ENCODE results near the gene PLXNA2. TPM values are rescaled to one million over a fixed set of nuclear protein-coding genes. Genes with fewer than 3 reads are reported as not detected.

The PLXNA2 gene
- total RNA-seq, 1 donor from 2014 or later: 54.8 TPM

DNA sequence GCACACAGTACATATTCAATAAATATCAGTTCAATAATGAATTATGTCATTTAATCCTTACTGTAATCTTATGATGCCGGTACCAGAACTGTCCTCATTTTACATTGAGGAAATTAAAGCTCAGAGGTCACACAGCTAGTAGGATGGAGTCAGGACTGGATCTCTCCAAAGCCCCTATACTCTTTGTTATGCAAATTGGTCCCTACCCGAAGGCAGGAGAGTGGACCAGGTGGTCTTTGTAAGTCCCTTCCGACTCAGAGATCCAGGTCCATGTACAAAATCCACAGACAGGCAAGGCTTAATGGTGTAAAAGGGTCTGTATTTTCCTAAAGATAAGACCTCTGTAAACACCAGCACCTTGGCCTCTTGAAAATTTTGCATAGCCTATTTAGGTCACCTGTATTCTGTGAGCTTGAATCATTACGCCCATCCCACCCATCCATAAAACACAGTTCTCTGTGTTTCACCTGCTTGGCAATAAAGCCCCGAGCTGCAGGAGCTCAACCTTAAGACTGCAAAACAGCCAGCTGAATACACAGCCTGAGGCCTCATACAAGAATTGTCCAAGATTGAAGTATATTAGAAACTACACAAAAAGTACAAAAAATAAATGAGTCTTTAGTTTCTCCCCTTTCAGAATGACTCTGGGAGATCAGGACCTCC, 41.7 kb downstream of the PLXNA2 start:
- no peak for DNase-seq

DNA sequence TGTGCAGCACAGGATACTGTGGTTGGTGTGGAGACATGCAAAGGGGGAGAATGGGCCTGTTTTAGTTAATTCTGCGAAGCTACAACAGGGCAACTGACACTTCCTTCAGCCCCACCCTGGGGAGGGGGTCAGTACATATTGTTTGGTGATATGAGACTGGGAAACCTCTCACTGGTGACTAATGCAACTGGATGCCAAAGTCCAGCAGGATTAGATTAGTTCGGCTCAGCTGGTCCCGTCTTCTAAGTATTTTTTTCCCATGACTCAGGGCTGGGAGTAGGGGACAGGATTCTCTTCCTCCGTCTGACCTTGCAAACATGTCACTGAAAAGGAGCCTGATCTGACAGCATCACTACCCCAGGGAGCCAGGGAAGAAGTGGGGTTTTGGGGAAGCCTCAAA, 43.0 kb downstream of the PLXNA2 start:
- peak; percentile 96 for DNase-seq

DNA sequence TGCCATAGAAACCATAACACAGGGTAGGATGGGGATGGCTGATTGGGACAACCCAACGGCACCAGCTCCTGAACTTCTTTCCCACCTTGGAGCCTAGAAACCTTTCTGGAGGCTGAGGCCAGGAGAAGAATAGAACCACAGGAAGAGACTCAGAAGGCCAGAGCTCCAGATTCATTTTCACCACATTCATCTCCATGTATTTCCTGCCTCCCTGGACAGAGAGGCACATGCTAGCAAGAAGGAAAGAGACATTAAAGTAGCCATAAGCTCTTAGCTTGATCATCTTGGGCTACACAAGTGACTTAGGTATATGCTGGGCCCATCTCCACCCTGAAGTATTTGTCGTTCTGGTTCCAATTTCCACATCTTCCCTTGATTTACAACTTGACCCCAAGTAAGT, 44.1 kb downstream of the PLXNA2 start:
- no peak for DNase-seq

DNA sequence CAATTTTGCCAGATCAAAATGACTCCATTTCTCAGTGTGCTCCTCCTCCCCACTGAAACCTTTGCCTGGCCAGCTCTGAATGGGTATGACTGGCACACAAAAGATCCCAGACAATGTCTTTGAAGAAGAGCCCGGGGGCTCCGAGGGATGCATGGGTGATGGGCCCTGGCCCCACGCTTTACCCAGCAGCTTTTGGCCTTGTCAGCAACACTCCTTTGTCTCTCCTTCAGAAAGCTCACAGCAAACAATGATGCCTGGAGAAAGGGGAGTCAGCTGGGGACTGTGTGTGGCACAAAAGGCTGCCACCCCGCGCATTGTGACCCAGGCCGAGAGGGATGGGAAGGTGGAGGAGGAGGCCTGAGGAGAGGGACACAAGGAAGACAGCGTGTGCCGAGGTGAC, 45.9 kb downstream of the PLXNA2 start:
- no peak for DNase-seq

DNA sequence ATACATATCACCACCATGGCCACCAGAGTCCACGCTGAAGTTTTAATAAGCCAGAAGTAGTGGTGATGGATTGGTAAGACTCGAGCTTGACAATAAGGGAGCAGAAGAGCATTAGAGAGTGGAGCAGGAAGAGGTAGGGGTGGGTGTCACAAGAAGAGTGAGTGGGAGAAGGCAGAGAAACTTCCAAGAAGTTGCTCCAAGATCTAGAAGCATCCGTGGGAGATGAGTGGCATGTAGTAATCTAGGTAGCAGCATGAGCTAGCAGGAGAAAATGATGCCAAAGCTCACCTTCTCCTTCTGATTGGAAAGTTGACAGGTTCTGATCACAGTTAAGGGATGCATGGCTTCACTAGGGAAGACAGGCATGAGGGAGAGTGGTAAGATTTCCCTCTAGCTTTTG, 49.2 kb downstream of the PLXNA2 start:
- DNase-seq: no peak

DNA sequence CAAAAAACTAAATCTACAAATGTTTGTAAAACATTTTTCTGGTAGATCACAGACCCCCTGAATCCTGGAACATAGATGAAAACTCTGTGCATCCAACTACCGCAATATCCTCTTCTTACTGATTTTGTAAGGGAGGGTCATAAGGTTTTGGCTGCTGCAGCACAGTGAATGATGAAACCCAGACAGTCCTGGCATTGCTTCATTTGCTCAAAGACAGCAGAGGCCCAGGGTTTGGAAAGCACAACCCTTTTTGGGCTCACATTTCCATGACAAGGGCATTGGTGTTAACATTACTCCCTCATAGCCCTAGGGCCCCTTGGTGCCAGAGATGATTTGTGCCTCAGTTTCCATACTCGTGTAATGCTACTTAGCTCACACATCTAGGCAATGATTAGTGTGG, 51.2 kb downstream of the PLXNA2 start:
- DNase-seq: no peak

DNA sequence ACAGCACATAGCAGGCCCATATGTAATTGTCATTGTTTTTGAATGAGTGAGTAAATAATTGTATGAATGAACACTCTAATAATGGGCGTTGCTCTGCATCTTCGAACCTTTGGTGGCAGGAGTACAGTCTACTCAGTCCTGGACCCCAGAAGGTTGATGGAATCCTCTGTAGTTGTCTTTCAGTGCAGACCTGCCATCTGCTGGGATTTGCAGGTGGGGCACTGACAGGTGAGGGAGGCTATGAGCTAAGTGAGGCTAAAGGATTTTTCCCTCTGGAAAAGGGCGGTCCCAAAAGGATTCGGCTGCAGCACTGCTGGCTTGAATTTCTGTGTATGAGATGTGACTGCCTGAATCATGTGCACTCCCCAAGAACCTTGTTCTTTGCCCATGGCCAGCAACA, 53.4 kb downstream of the PLXNA2 start:
- no peak for DNase-seq

DNA sequence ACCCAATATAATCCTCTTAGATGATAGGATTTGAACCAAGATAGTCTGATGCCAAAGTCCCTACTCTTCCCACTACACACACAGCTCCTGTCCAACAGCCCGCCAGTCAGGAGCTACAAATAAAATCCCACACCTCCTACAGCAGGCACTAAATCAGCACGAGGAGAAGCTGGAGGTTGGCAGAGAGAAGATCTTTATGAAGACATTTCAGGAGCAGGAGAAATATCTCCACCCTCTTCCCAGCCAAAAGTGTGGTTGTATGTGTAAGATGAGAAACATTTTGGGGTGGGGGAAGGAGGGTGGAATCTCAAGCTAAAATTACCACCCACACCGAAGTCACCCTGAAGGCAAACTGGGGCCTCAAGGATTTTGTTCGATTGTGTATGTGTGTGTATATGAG, 54.5 kb downstream of the PLXNA2 start:
- no peak for DNase-seq

DNA sequence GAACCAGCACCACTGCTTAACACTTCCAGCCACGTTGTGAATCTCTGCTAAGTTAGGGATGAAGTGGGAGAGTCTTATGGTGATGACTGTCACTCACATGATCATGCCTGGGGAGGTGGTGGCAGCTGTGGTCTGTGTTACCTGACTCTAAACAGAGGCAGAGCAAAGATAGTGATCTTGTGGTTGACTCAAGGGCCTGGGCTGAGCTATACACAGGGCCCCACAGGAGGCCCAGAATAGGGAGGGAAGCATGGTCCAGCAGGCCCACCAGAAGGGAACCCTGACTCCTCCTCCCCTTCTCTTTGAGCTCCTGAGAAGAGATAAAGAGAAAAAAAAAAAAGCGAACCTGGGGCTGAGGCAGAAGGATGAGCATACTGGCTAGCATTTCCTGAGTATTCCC, 55.0 kb downstream of the PLXNA2 start:
- no peak for DNase-seq

DNA sequence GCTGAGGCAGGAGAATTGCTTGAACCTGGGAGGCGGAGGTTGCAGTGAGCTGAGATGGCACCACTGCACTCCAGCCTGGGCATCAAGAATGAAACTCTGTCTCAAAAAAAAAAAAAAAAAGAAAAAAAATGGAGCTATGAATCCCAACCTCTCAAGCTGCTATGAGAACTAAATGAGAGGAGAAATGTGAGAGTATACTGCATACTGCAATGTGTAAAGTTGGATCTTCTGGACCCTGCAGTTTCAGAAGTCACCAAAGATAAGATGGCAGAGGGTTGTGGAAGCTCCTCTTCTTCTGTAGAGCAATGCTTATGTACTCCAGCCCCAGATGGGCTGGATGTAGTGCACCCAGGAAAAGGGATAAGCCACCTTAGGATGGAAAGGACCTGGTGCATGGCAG, 55.6 kb downstream of the PLXNA2 start:
- DNase-seq: no peak

DNA sequence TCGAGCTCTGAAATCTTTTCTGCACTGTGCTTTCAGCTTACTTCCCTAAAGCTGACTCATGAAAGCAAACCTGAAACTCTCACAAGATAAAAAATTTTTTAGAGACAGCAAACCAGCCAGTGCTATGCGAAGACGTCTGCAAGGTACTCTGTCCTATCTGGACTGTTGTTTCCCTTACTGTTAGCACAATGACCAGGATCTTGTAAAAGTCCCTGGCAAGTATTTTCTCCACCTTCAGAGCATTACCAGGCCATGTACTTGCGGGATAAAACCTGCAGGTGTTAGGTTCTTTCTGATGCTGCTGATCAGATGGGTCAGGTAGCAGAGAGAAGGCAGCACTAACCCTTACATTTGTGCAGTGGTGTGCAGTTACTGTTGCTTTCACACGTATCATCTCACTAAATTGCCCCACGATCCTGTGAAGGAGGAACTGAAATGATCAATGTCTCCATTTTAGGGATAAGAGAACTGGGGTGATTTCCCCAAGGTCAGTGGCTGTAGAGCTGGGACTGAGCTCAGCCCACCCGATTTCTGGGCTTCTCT, 56.6 kb downstream of the PLXNA2 start:
- no peak for DNase-seq

DNA sequence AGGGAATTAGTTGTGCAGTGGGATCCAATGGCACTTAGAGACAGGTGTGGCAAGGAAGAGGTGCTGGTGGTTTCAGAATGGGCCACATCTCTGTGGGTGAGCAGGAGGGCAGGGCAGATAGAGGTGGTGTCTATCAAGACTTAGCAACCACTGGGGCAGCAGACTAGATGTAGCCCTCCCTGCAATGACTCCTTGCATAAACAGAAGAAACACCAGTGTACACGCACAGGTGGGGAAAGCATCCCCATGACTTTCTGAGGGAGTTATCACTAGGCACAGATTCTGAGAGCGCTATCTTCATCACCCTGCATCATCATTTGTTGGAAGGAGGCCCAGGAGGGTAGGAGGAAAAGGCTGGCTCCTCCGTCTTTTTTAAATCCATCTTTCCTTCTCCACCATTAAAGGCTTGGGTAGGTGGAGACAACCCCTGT, 58.4 kb downstream of the PLXNA2 start:
- no peak for DNase-seq

DNA sequence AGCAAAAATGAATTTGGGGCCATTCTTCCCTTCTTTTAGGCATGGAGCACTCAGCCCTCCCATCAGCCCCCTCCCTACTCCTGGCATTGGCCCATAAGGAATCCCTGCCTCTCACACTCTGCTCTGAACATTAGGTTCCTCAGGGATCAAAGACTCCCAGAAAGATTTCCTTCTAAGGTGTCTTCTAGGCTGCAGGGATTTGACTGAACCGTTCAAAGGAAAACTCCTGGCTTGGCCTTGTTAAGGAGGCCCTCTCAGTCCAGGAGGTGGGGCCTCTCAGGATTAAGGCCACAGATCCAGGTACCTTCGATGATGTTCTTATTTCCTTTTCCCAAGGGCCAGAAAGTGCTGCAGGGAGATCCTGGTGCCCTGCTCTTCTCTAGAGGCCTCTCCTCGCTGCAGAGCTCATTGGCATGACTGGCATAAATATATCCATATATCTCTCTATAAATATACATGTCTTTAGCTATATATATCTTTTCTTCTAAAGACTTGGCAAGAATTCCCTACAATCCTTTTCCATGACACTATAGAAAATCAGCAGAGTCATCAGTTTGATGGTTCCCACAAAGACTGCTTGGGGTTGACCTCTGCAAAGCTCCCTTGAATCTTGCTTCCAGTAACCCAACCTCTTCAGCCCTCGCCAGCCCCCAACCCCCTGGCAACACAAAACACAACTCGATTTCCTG, 59.1 kb downstream of the PLXNA2 start:
- DNase-seq: no peak

DNA sequence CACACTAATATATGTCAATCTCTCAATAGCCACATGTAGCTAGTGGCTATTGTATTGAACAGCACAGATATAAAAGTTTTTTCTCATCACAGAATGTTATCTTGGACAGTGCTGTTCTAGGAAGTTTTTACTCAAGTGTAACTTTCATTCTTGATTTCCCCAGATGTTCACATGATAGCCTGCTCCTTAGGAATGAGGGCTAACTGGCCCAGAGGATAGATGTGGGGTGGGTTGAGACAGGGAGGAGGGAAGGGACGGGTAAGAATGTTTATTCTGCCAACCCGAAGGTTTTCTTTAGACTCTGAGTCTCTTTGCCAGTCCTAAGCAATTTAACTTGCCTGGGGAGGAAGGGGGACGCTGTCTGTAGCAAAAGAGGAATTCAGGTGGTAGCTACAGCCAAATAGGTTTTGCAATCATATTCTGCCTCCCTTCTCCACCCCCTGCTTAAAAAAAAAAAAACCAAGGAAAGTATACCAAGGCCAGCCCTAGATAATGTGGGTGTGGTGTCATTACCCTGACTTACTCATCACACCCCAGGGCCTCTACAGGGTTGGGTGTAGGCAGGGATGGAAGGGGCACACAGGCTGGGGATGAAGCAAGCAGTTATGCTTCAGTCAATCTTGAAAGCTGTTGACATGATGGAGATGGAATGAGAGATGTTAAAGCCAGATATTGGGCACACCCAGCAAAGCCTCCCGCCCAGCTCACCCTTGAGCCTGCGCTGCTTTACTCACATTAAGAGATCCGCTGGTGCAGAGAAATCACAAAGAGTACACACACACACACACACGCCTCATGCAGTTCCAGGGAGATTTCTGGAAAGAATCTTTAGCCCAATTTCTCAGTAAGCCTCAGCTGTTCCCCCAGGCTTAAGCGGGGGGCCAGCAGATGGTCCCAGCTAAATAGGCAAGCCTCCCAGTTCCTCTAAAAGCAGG, 59.9 kb downstream of the PLXNA2 start:
- DNase-seq: no peak

DNA sequence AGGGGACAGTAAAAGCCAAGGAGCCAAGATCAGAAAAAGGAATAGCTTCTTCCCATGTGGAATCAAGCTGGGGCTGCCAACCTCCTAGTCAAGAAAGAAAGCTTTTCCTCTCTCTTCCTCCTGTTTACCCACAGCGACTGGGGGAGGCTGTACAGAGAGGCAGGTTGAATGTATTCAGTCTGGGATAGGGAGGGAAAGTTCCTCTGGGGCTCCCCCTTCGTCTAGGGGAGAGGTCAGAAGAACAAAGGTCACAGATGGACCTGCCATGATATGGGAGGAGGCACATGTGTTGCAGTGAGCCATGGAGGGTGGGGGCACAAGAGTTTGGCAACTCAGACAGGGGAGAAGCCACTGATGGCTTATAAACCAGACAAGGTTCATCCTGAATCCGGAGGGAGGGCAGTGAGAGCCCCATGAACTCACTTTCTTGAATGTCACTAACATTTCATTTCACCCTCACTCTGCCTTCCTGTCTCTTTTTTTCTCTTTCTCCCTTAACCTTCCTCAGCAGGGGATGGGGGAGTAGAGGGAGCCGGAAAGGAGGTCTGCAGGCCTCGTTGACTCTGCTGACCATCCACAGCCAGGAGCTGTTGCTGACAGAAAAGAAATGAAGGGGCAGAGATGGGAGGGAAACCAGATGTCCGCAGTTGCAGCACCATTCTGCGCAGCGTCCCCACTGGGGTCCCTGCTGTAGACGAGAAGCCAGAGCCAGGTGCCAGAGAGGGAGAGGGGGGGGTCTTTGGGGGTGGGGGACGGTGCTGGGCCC, 61.1 kb downstream of the PLXNA2 start:
- no peak for DNase-seq

DNA sequence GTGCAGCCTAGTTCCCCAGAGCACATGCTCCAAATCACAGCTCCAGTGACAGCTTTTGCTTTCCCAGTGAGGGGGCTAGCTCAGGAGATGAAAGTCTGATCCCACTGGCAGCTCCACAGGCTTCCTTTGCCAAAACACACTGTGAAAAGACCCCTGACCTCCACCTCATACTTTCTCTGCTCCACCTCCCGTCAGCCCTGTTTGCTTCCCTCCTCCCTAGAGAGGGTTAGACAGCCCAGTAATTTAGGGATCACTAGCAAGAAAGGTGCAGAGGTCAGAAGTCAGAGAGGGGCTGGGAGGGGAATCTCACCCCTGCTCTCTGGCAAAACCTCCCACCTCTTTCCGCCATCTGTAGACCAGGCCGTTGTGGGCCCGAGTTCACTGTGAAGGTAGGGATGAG, 62.8 kb downstream of the PLXNA2 start:
- DNase-seq: no peak

DNA sequence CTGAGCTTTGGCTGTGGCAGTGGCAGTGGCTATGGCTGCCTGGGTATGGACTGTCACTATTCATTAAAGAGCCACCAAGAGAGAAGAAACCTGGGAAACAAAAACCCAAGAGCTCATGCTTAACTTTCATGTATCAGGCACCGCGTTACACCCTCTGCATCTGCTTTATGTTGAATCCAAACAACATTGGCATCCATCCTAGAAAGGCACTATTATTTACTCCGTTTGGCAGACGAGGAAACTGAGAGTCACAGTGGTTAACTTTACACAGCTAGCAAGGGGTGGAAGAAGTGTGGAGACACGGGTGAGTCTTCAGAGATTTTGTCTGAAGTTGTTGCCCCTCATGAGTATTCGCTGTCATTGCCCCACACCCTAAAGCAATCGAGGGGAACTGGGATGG, 63.8 kb downstream of the PLXNA2 start:
- DNase-seq: no peak

DNA sequence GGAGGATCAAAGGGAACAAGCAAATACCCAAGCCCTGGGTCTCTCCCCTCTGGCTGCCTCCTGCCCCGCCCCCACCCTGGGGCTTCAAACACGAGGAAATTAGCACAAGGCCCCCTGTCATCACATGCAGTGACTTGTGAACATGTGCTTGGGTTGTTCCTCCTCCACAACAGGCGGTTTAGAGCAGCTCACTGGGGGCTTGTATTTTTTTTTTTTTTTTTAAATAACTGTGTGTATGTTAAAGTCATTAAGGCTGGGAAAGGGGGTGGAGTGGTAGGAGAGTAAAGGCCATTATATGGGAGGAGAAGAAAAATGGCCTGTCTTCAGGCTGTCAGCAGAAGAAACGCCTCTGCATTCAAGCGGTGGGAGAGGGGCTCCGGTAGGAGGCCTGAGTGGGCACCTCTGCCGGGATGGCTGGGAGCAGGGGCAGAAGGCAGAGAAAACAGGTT, 64.2 kb downstream of the PLXNA2 start:
- no peak for DNase-seq

DNA sequence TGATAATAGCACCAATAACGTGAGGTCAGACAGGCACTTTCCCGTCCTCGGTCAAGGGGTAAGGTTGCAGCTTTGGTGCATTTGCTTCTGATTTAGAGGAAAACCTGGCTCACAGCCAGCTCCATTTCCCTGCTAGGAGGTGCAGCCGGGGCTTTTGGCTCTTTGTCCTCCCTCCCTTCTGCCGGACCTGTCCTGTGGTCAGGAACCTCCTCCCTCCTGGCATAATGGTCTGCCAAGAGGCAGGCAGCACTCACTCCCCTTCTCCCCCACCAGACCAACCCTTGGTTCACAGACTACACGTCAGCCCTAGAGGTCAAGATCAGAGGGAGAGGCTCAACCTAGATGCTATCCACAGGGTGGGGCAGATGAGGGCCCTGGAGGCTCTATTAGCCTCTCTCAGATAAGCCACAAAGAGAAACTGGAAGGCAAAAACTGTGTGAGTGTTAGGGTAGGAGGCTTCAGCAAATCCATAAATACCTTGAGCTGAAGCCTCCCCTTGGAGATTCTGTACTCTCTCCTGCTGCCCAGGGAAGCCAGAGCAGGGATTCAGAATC, 64.8 kb downstream of the PLXNA2 start:
- DNase-seq: peak; percentile 43

DNA sequence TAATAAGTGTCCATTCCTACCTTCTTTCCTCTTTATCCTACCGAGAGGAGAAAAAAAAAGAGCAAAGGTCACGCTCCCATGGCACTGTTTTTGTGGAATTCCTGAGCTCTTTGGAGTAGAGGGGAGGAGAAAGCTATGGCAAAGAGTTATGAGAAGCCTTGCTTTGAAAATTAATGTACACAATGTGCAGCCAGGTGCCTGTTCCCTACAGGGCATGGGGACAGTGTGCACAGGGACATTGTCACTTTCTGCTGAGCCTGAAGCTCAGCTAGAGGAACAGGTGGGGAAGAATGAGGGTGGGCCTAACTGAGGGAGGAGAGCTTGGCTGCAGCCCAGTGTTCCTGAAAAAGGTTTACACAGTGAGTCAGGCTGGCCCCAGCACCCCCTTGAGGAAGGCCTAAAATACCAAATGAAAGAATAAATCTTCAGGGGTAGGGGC, 66.1 kb downstream of the PLXNA2 start:
- no peak for DNase-seq

DNA sequence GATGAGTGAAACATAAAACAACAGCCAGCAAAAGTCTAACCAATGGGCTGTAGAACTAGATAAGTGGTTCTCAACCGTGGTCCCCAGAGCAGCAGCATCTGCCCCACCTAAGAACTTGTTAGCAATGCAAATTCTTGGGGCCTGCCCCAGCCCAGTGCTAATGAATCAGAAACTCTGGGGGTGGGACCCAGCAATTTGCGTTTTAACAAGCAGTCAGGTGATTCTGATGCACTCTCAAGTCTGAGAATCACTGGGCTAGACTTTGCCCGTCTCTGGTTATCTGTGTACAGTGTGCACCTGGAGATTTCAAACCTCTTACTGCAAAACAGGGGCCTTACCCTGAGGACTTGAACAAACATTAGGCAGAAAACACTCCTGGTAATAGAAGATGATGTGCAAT, 66.5 kb downstream of the PLXNA2 start:
- DNase-seq: no peak

DNA sequence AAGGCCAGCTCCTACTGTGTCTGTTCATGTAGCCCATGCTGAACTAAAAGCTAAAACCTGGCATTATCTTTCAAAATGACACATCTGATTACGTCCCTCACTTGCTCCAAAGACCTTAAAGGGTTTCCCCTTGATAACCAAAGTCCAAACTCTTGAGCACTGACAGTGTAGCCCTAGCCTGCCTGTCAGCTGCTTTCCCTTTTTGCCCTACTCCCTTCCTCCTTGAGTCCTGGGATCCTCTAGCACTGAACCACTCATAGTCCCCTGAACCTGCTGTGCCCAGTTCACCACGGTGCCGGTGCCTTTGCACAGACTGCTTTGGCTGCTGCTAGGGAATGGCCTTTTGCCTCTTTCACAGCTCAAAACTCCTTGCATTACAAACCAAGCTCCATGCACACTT, 67.5 kb downstream of the PLXNA2 start:
- no peak for DNase-seq

All from dermis blood vessel endothelial cell (primary cell).